Spleen (tissue), 11 donors: ENCODE measurements around the gene ZDHHC23. TPM values are rescaled to one million over a fixed set of nuclear protein-coding genes. Genes with fewer than 3 reads are reported as not detected.
A peak's percentile ranks its signal among the peaks of the same experiment; 100 is the strongest.

Experiments
- DNase-seq: peaks from one replicate; pipeline ENCODE4 v3.0.0-alpha.2; 2020
- H3K27ac ChIP-seq, 8 donors: fragments of 200-600 bp; sonication (generic) in 7 of 8; 1 replicate in 4 of 8; 2 replicates in 4 of 8; pipeline versions ENCODE4 v1.5.0 to v1.8.0; 2016 to 2021; ENCODE audit warnings: inconsistent platforms in 4 of 8, mild to moderate bottlenecking in 4 of 8, moderate library complexity in 1 of 8
- H3K27me3 ChIP-seq, 7 donors: fragments of 200-600 bp; sonication (generic) in 6 of 7; replicated peaks in 1 of 7; 1 replicate in 4 of 7; 2 replicates in 3 of 7; pipeline versions ENCODE4 v1.5.0 to v1.8.0; 2016 to 2021; ENCODE audit warnings: inconsistent platforms in 3 of 7, mild to moderate bottlenecking in 1 of 7
- H3K36me3 ChIP-seq, 6 donors: fragments of 200-600 bp; sonication (generic) in 5 of 6; 1 replicate in 4 of 6; 2 replicates in 2 of 6; pipeline versions ENCODE4 v1.5.0 to v1.8.0; 2016 to 2021; ENCODE audit warnings: inconsistent platforms in 2 of 6
- H3K4me1 ChIP-seq, 6 donors: fragments of 200-600 bp; sonication (generic) in 5 of 6; 1 replicate in 3 of 6; 2 replicates in 3 of 6; pipeline versions ENCODE4 v1.5.0 to v1.8.0; 2016 to 2021; ENCODE audit warnings: inconsistent platforms in 3 of 6
- H3K4me3 ChIP-seq, 8 donors: fragments of 200-600 bp; sonication (generic) in 7 of 8; 1 replicate in 4 of 8; 2 replicates in 4 of 8; pipeline versions ENCODE4 v1.5.0 to v1.8.0; 2016 to 2021; ENCODE audit warnings: inconsistent platforms in 4 of 8, mild to moderate bottlenecking in 4 of 8, moderate library complexity in 2 of 8
- H3K9me3 ChIP-seq, 8 donors: fragments of 200-600 bp; sonication (generic) in 7 of 8; 1 replicate in 4 of 8; 2 replicates in 4 of 8; pipeline versions ENCODE4 v1.5.0 to v1.8.0; 2016 to 2021; ENCODE audit warnings: inconsistent platforms in 4 of 8
- CTCF ChIP-seq, 11 experiments: fragments of 200-600 bp in 7 of 11; fragments of 450-650 bp in 4 of 11; sonication (generic) in 4 of 11; IDR thresholded peaks in 8 of 11; conservative IDR thresholded peaks in 3 of 11; 1 replicate in 7 of 11; 2 replicates in 4 of 11; pipeline versions ENCODE4 v1.4.0 to v1.8.0; 2016 to 2021; ENCODE audit warnings: antibody characterized with exemption in 11 of 11, inconsistent platforms in 4 of 11, mild to moderate bottlenecking in 1 of 11
- POLR2A ChIP-seq, 3 donors: fragments of 450-650 bp; IDR thresholded peaks; one replicate each; pipeline ENCODE4 v1.5.1; 2017; ENCODE audit warnings: antibody characterized with exemption in 3 of 3, mild to moderate bottlenecking in 1 of 3
- POLR2AphosphoS5 ChIP-seq, 3 donors: sonication (generic); formaldehyde crosslinking; IDR thresholded peaks; one replicate each; pipeline ENCODE4 v1.5.1; 2017; ENCODE audit warnings: antibody characterized with exemption in 3 of 3
- WGBS, 5 donors: extraction: QIAGEN DNeasy Blood & Tissue Kit in 3 of 5; methylation state at CpG; one replicate each; pipeline versions ENCODE4 v1.1.5 to v1.1.7; 2013 to 2018; 5-methylcytosine and 5-hydroxymethylcytosine counted together
- intact Hi-C: fragments of 100-400 bp; cut with DNase I; formaldehyde crosslinking; loops from one replicate; pipeline ENCODE4 v1.15.0; 2023; ENCODE audit warnings: low total_unique reads
- polyA plus RNA-seq, 3 donors: library from polyadenylated mRNA; stranded (reverse); fragments of 200-250 nt; gene quantifications; one replicate each; pipeline ENCODE4 v1.2.1, GENCODE V29; 2013
- total RNA-seq, 7 donors: library from RNA; depleted of rRNA in 3 of 7; stranded (reverse); fragments of >200 nt in 3 of 7; fragmentation: NEBNext Ultra II Directional in 4 of 7; extraction: Animal tissue kit (Norgen Biotek cat#: 25700) in 4 of 7; gene quantifications; one replicate each; pipeline versions ENCODE4 v1.1.0 to v1.2.1, GENCODE V29; 2016 to 2021
- donor health status: healthy with polysubstance abuse.
- donor health status: DM: no; HTN: no; CAD: no; lungs with moderate emphysema.
- donor health status: DM: no; HTN: no; CAD: no.
- donor health status: Bipolar disorder and iron deficiency.
- donor health status: healthy.
- donor health status: DM: no; HTN: no; CAD: no.
- donor health status: DM: yes; HTN: yes; CAD: no.

The ZDHHC23 gene
- total and polyA plus RNA-seq, 10 donors, result 2.0 to 16.4 (median 7.0) TPM

- TF ChIP-seq POLR2AphosphoS5 (IDR thresholded peaks at IDR 0.05) (no peak), POLR2A (IDR thresholded peaks at IDR 0.05) (no peak), CTCF (IDR thresholded peaks at IDR 0.05 in 8 of 11, conservative IDR thresholded peaks at IDR 0.05 in 3 of 11) (no peak)
- 36 to 60% (median 43%) methylated on average over 4 of the region's 4 CpGs for WGBS, 5 donors
- intact Hi-C loops, result no loop called here
- Histone ChIP-seq H3K27me3 (no peaks in the 10 kb centered on the region), H3K36me3 (peaks cover 0 to 22% (median 0%) of the 10 kb centered on the region in 6 donors), H3K9me3 (no peaks in the 10 kb centered on the region), H3K4me1 (peaks cover 0 to 19% (median 7%) of the 10 kb centered on the region in 6 donors), H3K4me3 (no peak overlapping the region), H3K27ac (peak overlapping the region in 3 of 8 donors; percentile 30 to 58 (median 39))
- DNase-seq, result no peak
These were observed 37.7 kb downstream of the ZDHHC23 start for GRCh38 chr3:113985541-113985940.

- Histone ChIP-seq H3K9me3 (no peaks in the 10 kb centered on the region), H3K4me3 (no peak overlapping the region), H3K27ac (peak overlapping the region in 7 of 8 donors; percentile 14 to 74 (median 57)), H3K4me1 (peaks cover 0 to 17% (median 0%) of the 10 kb centered on the region in 6 donors), H3K36me3 (peaks cover 0 to 32% (median 3%) of the 10 kb centered on the region in 6 donors), H3K27me3 (no peaks in the 10 kb centered on the region)
- WGBS, 5 donors, result 63 to 85% (median 80%) methylated on average over 5 of the region's 5 CpGs
- DNase-seq, result peak; percentile 83
- TF ChIP-seq POLR2A (IDR thresholded peaks at IDR 0.05), result no peak
- TF ChIP-seq CTCF (IDR thresholded peaks at IDR 0.05 in 8 of 11, conservative IDR thresholded peaks at IDR 0.05 in 3 of 11), result peak in 1 of 11 experiments; percentile 31
- TF ChIP-seq POLR2AphosphoS5 (IDR thresholded peaks at IDR 0.05), result peak in 2 of 3 donors; percentile 32 to 36
- intact Hi-C loops, result no loop called here
These were observed 57.7 kb downstream of the ZDHHC23 start for GRCh38 chr3:114005481-114005880.

GRCh38 chr3:114011059-114011797, 63.4 kb downstream of the ZDHHC23 start:
- H3K27ac ChIP-seq, result peak overlapping the region in 4 of 8 donors; percentile 34 to 55 (median 41)
- peaks cover 0 to 9% (median under 1%) of the 10 kb centered on the region in 6 donors for H3K36me3 ChIP-seq
- intact Hi-C loops, result no loop called here
- TF ChIP-seq POLR2A (IDR thresholded peaks at IDR 0.05) (no peak), POLR2AphosphoS5 (IDR thresholded peaks at IDR 0.05) (no peak), CTCF (IDR thresholded peaks at IDR 0.05 in 8 of 11, conservative IDR thresholded peaks at IDR 0.05 in 3 of 11) (no peak)
- H3K27me3 ChIP-seq, result no peaks in the 10 kb centered on the region
- H3K4me1 ChIP-seq, result peaks cover 0 to 11% (median 0%) of the 10 kb centered on the region in 6 donors
- DNase-seq, result no peak
- no peaks in the 10 kb centered on the region for H3K9me3 ChIP-seq
- peak overlapping the region in 1 of 8 donors; percentile 37 for H3K4me3 ChIP-seq
- 72 to 81% (median 79%) methylated on average over 2 of the region's 2 CpGs for WGBS, 5 donors

Other genes starting within 250 kb of the ZDHHC23 start
- gene NAA50, start 201.8 kb upstream of the ZDHHC23 start, total RNA-seq, result 100 to 1,000 TPM in 1 of 7 donors, 10 to 100 TPM in 6; 61.9 to 100 (median 79.4) TPM
- 10 to 100 TPM; 24.4 to 37.7 (median 33.9) TPM for gene NAA50, start 201.8 kb upstream of the ZDHHC23 start, polyA plus RNA-seq
- gene ATP6V1A, start 201.0 kb upstream of the ZDHHC23 start, total RNA-seq, result 100 to 1,000 TPM in 1 of 7 donors, 10 to 100 TPM in 6; 69.9 to 109 (median 92.7) TPM
- gene ATP6V1A, start 201.0 kb upstream of the ZDHHC23 start, polyA plus RNA-seq, result 10 to 100 TPM; 13.3 to 26.0 (median 16.9) TPM
- 10 to 100 TPM in 2 of 7 donors, 1 to 10 TPM in 5; 3.0 to 14.2 (median 5.3) TPM for gene GRAMD1C, start 109.2 kb upstream of the ZDHHC23 start, total RNA-seq
- gene GRAMD1C, start 109.2 kb upstream of the ZDHHC23 start, polyA plus RNA-seq, result 1 to 10 TPM; 2.6 to 5.1 (median 2.9) TPM
- 10 to 100 TPM in 2 of 7 donors, 1 to 10 TPM in 5; 5.8 to 11.0 (median 8.5) TPM for gene CCDC191, start 108.5 kb downstream of the ZDHHC23 start, total RNA-seq
- gene CCDC191, start 108.5 kb downstream of the ZDHHC23 start, polyA plus RNA-seq, result 1 to 10 TPM; 4.2 to 9.1 (median 5.9) TPM
- gene QTRT2, start 108.7 kb downstream of the ZDHHC23 start, total RNA-seq, result 10 to 100 TPM; 21.9 to 45.8 (median 29.2) TPM
- gene QTRT2, start 108.7 kb downstream of the ZDHHC23 start, polyA plus RNA-seq, result 10 to 100 TPM in 1 of 3 donors, 1 to 10 TPM in 2; 7.9 to 12.6 (median 8.1) TPM
- under 1 TPM in 1 of 7 donors, not detected in 6; 0.30 TPM for gene DRD3, start 231.0 kb downstream of the ZDHHC23 start, total RNA-seq
- not detected for gene DRD3, start 231.0 kb downstream of the ZDHHC23 start, polyA plus RNA-seq